Upper lobe of left lung (tissue), 6 donors: ENCODE measurements around the gene SND1. TPM values are rescaled to one million over a fixed set of nuclear protein-coding genes. Genes with fewer than 3 reads are reported as not detected.

ENCODE experiments used
- ATAC-seq, 2 donors: fragments of 200-7000 bp; cut with Tn5 transposase; one replicate each; pipeline ENCODE4 v1.9.1; 2022; ENCODE audit warnings: mild to moderate bottlenecking in 2 of 2, moderate library complexity in 2 of 2; ENCODE audit not compliant: low FRiP score in 2 of 2
- DNase-seq, 2 donors: peaks; one replicate each; pipeline ENCODE4 v3.0.0-alpha.2; 2019 to 2020
- H3K27ac ChIP-seq, 4 donors: fragments of 200-600 bp; sonication (generic); one replicate each; pipeline ENCODE4 v1.5.1; 2016 to 2019
- H3K27me3 ChIP-seq, 4 donors: fragments of 200-600 bp; sonication (generic); one replicate each; pipeline ENCODE4 v1.5.1; 2017 to 2019
- H3K36me3 ChIP-seq, 4 donors: fragments of 200-600 bp; sonication (generic); one replicate each; pipeline ENCODE4 v1.5.1; 2016 to 2019
- H3K4me1 ChIP-seq, 4 donors: fragments of 200-600 bp; sonication (generic); one replicate each; pipeline ENCODE4 v1.5.1; 2018 to 2019
- H3K4me3 ChIP-seq, 4 donors: fragments of 200-600 bp; sonication (generic); one replicate each; pipeline ENCODE4 v1.5.1; 2017 to 2019; ENCODE audit warnings: mild to moderate bottlenecking in 2 of 4, moderate library complexity in 1 of 4
- H3K9me3 ChIP-seq, 4 donors: fragments of 200-600 bp; sonication (generic); one replicate each; pipeline ENCODE4 v1.5.1; 2018 to 2019
- CTCF ChIP-seq, 6 experiments: fragments of 450-650 bp in 4 of 6; fragments of 200-600 bp in 2 of 6; sonication (generic) in 2 of 6; IDR thresholded peaks; one replicate each; pipeline ENCODE4 v1.5.1; 2016 to 2019; ENCODE audit warnings: antibody characterized with exemption in 6 of 6
- EP300 ChIP-seq, 4 donors: sonication (generic); formaldehyde crosslinking; IDR thresholded peaks; one replicate each; pipeline ENCODE4 v1.5.1; 2017; ENCODE audit warnings: antibody characterized with exemption in 4 of 4, control low read depth in 2 of 4
- POLR2A ChIP-seq, 4 donors: fragments of 450-650 bp; IDR thresholded peaks; one replicate each; pipeline ENCODE4 v1.5.1; 2016 to 2017; ENCODE audit warnings: antibody characterized with exemption in 4 of 4, mild to moderate bottlenecking in 2 of 4
- POLR2AphosphoS5 ChIP-seq, 2 donors: sonication (generic); formaldehyde crosslinking; IDR thresholded peaks; one replicate each; pipeline ENCODE4 v1.5.1; 2017; ENCODE audit warnings: antibody characterized with exemption in 2 of 2
- WGBS, 2 donors: methylation state at CpG; one replicate each; pipeline ENCODE4 v1.1.5; 2017 to 2018; 5-methylcytosine and 5-hydroxymethylcytosine counted together
- total RNA-seq, 6 donors: library from RNA; depleted of rRNA in 4 of 6; stranded (reverse); fragments of >200 nt in 4 of 6; gene quantifications; one replicate each; pipeline versions ENCODE4 v1.1.0 to v1.2.1, GENCODE V29; 2016 to 2021
- donor health status: DM: no; HTN: no; CAD: no; lungs with moderate emphysema.
- donor health status: DM: no; HTN: yes; CAD: no; lungs with severe emphysema.

Gene SND1
- total RNA-seq, 6 donors from 2014 or later: 107 to 167 (median 121) TPM

- no peaks in the 10 kb centered on the region for H3K36me3 ChIP-seq
- ATAC-seq: no peak
- 49 to 60% methylated on average over 4 of the region's 4 CpGs for WGBS, 2 donors
- no peak overlapping the region for H3K27ac ChIP-seq
- H3K9me3 ChIP-seq: no peaks in the 10 kb centered on the region
- peaks cover 0 to 24% (median 11%) of the 10 kb centered on the region in 4 donors for H3K4me1 ChIP-seq
- no peak for TF ChIP-seq EP300 (IDR thresholded peaks at IDR 0.05)
- TF ChIP-seq CTCF (IDR thresholded peaks at IDR 0.05): no peak
- no peak for TF ChIP-seq POLR2AphosphoS5 (IDR thresholded peaks at IDR 0.05)
- no peak for TF ChIP-seq POLR2A (IDR thresholded peaks at IDR 0.05)
- DNase-seq: no peak
- no peaks in the 10 kb centered on the region for H3K27me3 ChIP-seq
- H3K4me3 ChIP-seq: no peak overlapping the region
These were observed 460.8 kb downstream of the SND1 start for GRCh38 chr7:128112781-128113221.

- peak in 1 of 2 donors; percentile 15 for DNase-seq
These were observed 461.8 kb downstream of the SND1 start for GRCh38 chr7:128113839-128114238.

GRCh38 chr7:128114806-128115205 is 462.8 kb downstream of the SND1 start:
- ATAC-seq: no peak
- Histone ChIP-seq H3K27ac (no peak overlapping the region), H3K36me3 (no peaks in the 10 kb centered on the region), H3K4me3 (no peak overlapping the region), H3K27me3 (no peaks in the 10 kb centered on the region), H3K4me1 (peaks cover 0 to 12% (median 2%) of the 10 kb centered on the region in 4 donors), H3K9me3 (no peaks in the 10 kb centered on the region)
- 73 to 96% methylated on average over 6 to 7 of the region's 7 CpGs for WGBS, 2 donors
- TF ChIP-seq POLR2A (IDR thresholded peaks at IDR 0.05) (no peak), CTCF (IDR thresholded peaks at IDR 0.05) (no peak), EP300 (IDR thresholded peaks at IDR 0.05) (no peak), POLR2AphosphoS5 (IDR thresholded peaks at IDR 0.05) (no peak)
- no peak for DNase-seq

More at GRCh38 chr7:128113839-128114238, 461.8 kb downstream of the SND1 start:
- TF ChIP-seq POLR2AphosphoS5 (IDR thresholded peaks at IDR 0.05) (no peak), POLR2A (IDR thresholded peaks at IDR 0.05) (no peak), EP300 (IDR thresholded peaks at IDR 0.05) (no peak), CTCF (IDR thresholded peaks at IDR 0.05) (no peak)
- Histone ChIP-seq H3K4me1 (peaks cover 0 to 17% (median 7%) of the 10 kb centered on the region in 4 donors), H3K27ac (no peak overlapping the region), H3K4me3 (no peak overlapping the region), H3K27me3 (no peaks in the 10 kb centered on the region), H3K36me3 (no peaks in the 10 kb centered on the region), H3K9me3 (no peaks in the 10 kb centered on the region)
- 70 to 72% methylated on average over 4 of the region's 4 CpGs for WGBS, 2 donors
- ATAC-seq: no peak

GRCh38 chr7:128115336-128115820 is 463.4 kb downstream of the SND1 start:
- 71 to 79% methylated on average over 9 to 10 of the region's 10 CpGs for WGBS, 2 donors
- Histone ChIP-seq H3K27me3 (no peaks in the 10 kb centered on the region), H3K4me3 (no peak overlapping the region), H3K36me3 (no peaks in the 10 kb centered on the region), H3K9me3 (no peaks in the 10 kb centered on the region), H3K27ac (no peak overlapping the region), H3K4me1 (peaks cover 0 to 12% (median 2%) of the 10 kb centered on the region in 4 donors)
- ATAC-seq (no peak), DNase-seq (peak in 1 of 2 donors; percentile 14)
- no peak for TF ChIP-seq EP300 (IDR thresholded peaks at IDR 0.05)
- TF ChIP-seq POLR2A (IDR thresholded peaks at IDR 0.05): no peak
- no peak for TF ChIP-seq CTCF (IDR thresholded peaks at IDR 0.05)
- no peak for TF ChIP-seq POLR2AphosphoS5 (IDR thresholded peaks at IDR 0.05)
